G401 (cell line): ENCODE results near the gene CANT1. TPM values are rescaled to one million over a fixed set of nuclear protein-coding genes. Genes with fewer than 3 reads are reported as not detected.

Source experiments
- DNase-seq: peaks from one replicate; pipeline ENCODE4 v3.0.0-alpha.2; 2015; ENCODE audit warnings: low spot score
- in situ Hi-C: cut with HindIII; loops from 2 replicates; pipeline ENCODE4 v1.10.0; 2016; ENCODE audit warnings: low sequenced_read_pairs, mixed read lengths
- total RNA-seq: library from RNA; depleted of rRNA; stranded (reverse); fragments of >200 nt; shearing (Covaris generic); gene quantifications from 2 replicates; pipeline ENCODE4 v1.2.3, GENCODE V29; 2014

The CANT1 gene
- total RNA-seq, 1 experiment from 2014 or later: 66.1 TPM

GRCh38 chr17:79017546-79018369, 8.2 kb upstream of the CANT1 start:
- DNase-seq: no peak
- in situ Hi-C loops: no loop called here

GRCh38 chr17:79014158-79014758, 4.7 kb upstream of the CANT1 start:
- DNase-seq: no peak
- in situ Hi-C loops: no loop called here

GRCh38 chr17:79012563-79013134, 3.1 kb upstream of the CANT1 start:
- DNase-seq: no peak
- in situ Hi-C loops: no loop called here

DNA sequence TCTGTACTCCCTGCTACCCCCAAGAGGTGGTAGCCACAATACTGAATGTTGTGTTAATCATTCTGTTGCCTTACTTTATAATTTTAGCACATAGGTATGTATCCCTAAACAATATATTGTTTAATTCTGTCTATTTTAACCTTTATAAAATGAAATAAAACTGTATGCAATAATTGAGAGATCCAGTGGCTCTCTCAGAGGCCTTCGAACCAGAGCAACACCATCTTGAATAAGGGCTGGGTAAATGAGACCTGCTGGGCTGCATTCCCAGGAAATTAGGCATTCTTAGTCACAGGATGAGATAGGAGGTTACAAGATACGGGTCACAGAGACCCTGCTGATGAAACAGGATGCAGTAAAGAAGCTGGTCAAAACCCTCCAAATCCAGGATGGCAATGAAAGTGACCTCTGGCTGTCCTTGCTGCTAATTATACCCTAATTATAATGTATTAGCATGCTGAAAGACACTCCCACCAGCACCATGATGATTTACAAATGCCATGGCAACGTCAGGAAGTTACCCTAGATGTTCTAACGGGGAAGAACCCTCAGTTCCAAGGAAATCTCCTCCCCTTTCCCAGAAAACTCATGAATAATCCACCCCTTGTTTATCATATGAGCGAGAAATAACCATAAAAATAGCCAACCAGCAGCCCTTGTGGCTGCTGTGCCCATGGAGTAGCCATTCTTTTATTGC, 2.0 kb upstream of the CANT1 start:
- in situ Hi-C loops: no loop called here
- DNase-seq: no peak

DNA sequence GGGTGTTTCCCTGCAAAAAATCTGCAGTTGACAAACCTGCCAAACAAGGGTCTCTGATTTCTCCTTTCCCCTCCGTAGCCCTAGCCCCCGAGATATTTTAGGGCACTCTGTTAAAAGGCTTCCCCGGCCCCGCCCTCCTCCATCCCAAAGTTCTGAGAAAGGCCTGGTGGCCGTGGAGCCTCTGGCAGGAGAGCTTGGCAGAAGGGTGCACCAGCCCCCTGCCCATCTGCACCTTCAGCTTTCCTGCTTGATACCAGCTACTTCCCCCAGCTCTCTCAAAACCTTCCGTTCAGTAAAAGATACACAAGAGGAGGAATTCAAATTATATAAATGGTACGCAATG, 711 bp upstream of the CANT1 start:
- in situ Hi-C loops: no loop called here
- DNase-seq: no peak

DNA sequence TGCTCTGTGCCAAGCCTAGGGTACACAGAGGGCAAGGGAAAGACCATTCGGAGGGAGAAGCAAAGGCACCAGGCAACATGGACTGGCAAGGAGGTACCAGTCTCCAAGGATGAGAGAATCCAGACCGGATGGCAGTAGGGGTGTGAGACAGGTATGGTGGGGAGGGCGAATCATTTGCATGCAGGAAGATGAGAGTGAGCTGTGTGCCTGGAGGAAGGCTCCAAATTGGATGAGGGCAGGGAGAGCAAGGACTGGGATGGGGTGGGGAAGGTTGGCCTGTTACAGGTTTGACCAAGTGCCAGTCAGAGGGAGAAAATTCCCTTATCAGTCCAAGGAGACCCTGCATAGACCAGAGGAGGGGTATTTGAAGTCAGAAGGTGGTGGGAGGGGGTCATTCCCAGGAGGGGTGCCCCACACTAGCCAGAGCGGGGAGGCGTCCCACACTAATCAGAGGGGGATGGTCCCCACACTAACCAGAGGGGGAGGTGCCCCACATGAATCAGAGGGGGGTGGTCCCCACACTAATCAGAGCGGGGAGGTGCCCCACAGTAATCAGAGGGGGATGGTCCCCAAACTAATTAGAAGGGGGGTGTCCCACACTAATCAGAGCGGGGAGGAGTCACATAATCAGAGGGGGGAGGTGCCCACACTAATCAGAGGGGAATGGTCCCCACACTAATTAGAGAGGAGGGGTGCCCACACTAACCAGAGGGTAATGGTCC, 737 bp downstream of the CANT1 start:
- in situ Hi-C loops: no loop called here
- DNase-seq: no peak

DNA sequence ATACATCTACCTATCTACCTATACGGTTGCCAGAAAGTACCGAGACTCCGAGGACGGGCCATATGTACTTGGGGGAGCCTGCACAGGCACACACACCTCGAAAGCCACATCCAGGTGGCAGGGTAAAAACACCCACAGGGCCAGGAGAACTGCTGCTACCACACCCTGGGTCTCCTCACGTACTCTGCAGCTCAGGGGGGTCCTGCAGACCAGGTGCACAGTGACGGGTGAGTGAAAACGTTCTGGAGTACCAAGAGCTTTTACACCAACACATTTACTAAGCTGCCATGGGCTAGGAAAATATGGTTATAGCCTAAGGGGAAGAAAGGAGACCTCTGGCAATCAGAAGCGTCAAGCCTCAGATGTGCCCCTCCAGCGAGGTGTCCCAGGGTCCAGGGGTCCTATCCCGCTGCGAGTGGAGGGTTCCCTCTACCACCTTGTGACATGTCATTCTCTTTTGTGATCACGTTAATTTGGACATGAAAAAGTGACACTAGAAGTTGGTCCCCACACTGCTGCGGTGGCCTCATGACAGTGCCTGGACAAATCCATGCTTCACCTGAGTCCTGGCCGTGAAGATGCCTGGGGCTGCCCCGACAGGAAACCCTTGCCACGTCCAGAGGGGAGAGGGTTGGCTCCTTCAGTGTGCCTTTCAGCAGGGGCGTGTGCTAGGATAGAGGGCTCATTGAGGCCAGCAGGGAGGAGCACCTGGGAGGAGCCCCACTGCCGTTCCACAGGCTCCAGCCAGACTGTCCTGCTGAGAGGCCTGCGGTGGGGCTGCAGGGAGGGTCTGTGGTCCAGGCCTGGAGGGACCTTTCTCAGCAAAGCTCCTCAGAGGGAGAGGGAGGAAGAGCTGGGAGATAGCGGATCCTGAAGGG, 1.8 kb downstream of the CANT1 start:
- in situ Hi-C loops: no loop called here

DNA sequence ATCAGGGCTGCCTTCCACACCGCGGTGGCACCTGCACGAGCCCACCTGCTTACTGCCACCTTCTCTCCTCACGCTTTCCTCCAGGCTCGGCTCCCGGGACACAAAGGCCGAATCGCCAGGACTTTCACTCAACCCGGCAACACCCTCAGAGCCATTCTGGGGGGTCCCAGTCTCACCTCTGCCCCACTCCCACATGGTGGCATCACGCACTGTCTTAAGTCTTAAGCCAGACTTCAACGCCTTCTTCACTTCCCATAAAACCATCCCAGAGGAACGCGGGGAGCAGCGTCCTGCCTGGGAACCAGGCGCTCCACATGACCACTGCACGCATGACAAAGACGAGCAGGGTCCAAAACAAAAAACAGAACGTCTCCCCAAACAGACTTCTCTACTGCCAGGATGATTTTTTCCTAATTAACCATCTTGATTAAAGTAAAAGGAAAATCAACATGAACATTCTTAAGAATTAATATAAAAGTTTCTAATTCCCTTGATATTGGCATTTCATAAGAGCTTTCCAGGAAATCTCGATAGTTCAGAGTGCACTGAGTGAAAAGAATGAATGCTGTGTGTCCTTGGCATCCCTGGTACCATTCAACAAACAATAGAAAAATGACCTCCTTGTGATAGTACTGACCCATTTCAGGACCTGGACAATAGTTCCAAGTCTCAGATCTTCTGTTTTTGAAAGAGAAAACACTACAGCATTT, 2.6 kb downstream of the CANT1 start:
- DNase-seq: no peak
- in situ Hi-C loops: no loop called here

More for the DNA sequence above, 1.8 kb downstream of the CANT1 start:
- no peak for DNase-seq

- no peak for DNase-seq
- in situ Hi-C loops: no loop called here
These were observed 3.5 kb downstream of the CANT1 start for GRCh38 chr17:79006046-79006445.

- in situ Hi-C loops: no loop called here
- DNase-seq: peak; percentile 96
These were observed 4.3 kb downstream of the CANT1 start for GRCh38 chr17:79005063-79005861.

- in situ Hi-C loops: no loop called here
- DNase-seq: no peak
These were observed 5.7 kb downstream of the CANT1 start for GRCh38 chr17:79003661-79004411.

DNA sequence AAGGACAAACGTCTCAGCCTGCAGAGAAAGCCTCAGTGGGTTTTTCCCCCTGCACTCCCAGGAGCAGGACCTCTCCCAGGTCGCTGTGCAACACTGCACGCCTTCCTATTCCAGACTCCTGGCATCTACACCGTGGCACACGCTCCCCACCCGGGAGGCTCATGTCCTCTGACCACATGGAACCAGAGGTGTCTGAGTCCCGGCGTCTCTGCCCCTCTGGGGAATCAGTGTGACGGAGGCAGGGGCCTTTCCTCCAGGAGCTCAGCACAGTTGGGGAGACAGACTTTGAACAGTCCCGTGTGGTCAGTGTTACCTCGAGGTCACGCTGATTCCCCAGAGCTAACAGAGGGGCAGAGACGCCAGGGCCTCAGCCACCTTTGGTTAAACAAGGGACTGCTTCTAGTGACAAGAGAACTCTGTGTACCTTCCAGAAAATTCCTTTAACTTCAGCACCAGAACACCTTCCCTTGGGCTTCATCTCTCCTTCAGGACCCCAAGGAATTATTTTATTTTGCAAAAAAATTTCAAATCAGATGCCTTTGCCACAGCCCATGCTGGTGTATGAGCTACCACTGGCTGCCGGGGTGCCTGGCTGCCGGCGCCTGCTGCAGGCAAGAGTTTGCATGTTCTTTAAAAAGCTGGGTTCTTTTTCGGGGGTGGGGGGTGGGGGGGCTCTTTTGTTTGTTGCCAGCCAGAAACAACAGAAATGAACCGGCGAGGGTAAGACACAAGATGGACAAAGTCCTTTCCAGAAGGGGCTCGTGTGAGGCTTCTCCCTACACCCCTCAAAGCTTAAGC, 6.6 kb downstream of the CANT1 start:
- in situ Hi-C loops: no loop called here
- DNase-seq: no peak

DNA sequence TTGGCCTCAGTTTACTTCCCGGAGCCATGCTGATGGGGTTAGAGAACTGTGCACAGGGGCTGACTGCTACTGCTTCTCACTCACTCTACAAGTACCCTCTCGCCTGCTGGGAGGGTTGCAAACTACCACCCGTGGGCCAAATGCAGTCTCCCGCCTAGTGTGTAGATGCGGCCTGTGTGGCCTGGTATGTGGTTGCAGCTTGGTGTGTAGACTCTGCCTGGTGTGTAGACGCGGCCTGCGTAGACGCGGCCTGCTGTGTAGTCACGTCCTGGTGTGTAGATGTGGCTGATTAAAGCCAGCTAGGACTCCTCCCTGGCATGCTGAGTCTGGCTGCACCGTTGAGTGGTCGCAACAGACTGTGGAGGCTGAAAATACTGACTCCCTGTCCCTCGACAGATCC, 7.3 kb downstream of the CANT1 start:
- DNase-seq: no peak
- in situ Hi-C loops: no loop called here

DNA sequence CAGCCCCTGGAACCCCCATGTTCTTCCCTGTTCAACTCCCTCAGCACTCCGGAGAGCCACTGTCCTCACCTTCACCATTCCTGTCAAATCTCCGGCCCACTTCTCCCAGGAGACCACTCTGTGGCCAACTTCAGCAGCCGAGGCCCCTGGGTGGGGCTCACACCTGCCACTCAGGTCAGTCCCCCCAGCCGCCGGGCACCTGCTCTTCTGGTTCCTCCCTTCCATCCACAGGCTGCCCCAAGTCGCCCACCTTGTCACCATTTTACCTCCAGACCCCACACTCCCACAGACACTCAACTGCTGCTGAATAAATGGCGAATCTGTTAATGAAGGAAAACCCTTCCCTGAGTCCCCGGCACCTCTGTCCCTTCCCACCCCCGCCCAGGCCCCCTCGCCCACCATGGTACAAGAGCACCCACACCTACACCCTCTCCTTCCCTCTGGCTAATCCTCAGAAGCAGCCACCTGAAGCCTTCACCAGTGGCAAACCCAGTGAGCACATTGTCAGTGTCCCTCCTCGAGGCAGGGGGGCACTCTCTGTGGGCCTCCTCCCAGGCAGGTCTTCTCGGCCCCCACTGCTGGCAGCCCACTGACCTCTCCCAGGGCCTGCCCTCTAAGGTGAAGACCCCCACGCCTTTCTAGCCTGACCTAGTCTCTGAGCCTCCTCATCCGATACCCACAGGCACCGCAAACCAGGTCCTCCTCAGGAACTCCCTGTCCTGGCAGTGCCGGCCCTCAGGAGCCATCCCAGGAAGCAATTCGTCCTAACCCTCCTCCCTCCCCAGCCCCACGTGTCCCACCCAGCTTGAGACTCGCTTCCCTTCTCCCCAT, 8.2 kb downstream of the CANT1 start:
- DNase-seq: no peak
- in situ Hi-C loops: no loop called here
